ENCODE data around the gene MYO1D.

Gene MYO1D

DNA sequence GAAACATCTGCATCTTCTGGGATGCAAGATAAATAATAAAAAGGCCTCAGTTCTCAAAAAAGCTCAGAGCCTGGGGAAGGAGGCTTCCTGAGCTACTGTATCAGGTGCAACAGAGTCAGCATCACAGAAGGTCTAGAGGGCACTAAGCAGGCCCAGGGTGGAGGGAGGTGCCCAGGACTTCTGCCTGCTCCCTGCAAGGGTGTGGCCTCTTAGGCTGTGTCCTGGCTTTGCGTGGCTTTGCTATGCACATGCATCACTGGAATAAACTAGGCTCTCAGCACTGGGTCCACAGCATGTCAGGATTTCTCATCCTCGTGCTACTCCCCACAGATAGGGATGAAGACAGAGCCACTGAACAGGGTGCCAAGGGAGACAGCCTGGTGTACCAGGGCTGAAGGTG lies 364.6 kb downstream of the MYO1D start:
- no peak for DNase-seq (ENCODE audit: low read depth, low spot score)

DNA sequence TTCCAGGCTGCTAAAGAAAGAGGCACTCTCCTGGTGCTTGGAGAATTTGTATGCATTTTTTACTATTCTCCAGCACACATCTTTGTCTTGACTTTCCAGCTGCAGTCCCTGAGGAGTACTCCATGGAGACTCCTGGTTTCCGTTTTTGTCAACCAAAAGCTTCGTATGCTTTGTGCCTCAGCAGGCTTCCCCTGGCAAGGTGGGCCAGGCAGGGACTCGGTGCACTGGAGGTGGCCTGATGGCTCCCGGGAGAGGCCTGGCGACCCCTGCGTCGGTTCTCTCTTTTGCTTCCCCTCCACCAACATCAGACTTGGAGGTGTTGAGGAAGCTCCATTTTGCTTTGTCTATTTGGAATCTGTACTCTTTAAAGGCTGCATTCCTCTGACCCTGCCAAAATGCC lies 366.5 kb downstream of the MYO1D start:
- no peak for DNase-seq (ENCODE audit: low read depth, low spot score)

DNA sequence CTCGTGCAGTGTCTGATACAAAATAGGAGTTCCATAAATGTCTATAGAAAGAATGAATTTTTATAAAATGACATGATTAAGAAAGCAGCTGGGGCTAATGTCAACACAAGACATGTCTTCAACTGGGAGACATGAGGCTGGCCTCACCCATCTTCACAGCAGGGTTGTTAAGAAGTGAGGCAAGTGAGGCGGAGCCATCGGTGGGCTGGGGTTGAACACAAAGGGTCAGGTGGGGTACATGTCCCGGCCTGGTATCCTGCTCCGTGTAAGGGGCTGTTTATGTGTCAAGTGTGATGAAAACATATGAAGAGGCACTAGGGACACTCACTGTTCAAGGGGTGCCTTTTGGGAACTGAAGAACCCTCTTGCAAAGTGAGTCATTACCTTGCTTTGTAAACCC lies 368.0 kb downstream of the MYO1D start:
- DNase-seq (ENCODE audit: low read depth, low spot score) = no peak

DNA sequence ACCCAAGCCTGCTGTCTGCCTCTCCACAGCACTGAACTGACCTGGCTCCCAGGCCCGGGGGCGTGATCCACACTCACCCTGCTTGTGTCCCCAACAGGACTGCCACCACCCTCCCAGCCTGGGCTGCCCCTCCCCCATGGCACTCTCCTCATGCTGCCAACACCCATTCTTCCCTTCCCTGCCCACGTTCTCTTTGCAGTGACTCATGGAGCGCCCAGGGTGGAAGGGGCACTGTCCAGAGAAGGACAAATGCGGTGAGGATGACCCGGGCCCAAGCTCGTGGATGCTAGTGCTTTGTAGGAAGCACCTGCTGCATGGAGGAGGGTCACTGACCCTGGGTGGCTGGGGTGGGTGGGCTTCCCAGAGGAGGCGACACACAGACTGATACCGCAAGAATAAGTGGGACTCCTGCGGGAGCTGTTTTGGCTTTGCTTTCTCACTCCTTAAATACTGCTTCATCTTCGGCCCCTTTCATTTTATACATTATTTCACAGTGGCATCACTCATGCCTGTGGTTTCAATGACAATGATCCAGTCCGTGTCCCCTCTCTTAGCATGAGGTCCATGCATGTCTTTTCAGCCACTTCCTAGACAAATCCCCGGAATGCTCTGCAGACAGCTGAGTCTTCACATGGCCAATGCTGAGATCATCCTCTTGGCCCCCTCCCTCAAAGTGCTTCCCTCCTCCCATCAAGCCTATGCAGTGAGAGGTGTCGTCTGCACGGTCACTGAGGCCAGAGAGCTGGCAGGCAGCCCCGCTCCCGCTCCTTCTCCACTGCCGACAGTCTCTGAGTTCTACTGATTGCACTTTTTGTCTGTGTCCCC lies 372.5 kb downstream of the MYO1D start:
- DNase-seq (ENCODE audit: low read depth, low spot score) = no peak

DNA sequence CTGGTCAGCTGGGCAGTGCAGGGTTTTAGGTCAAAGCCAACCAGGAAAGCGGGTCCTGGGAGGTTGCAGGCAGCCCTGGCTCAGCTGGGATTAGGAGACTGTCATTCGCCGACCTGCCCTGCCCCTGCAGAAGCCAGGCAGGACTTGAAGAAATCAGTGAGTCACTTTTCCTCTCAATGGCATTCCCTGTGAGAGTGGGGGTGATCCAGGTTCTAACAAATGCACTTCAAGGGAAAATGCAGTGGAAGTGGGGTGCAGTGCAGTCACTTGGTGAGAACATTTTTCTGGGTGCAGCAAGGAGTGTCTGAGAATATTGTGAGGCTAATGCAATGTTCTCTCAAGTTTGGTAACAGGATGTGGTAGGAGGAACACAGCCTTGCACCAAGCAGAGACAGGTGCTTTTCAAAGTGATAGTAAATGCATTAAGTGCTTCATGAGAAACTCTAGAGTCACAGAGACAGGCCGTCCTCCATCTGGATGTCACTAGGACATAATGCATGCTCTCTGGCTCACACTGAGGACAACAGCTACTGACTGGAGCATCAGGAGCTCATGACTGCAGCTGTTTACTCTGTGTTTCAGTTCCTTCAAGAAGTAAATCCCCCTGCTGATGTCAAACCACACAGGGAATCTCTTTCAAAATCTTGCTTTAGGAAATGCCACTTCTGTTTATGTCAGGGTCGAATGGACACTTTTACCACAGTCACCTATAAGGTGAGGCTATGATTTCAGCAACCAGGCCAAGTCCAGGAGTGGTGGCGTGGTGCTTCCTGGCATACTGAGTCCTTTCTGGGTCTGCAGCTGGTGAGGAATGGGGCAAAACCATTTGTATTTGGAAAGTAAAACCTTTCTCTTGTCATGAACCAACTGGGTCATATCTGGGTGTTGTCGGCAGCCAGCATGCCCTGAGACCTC lies 373.4 kb downstream of the MYO1D start:
- DNase-seq (ENCODE audit: low read depth, low spot score) = no peak

DNA sequence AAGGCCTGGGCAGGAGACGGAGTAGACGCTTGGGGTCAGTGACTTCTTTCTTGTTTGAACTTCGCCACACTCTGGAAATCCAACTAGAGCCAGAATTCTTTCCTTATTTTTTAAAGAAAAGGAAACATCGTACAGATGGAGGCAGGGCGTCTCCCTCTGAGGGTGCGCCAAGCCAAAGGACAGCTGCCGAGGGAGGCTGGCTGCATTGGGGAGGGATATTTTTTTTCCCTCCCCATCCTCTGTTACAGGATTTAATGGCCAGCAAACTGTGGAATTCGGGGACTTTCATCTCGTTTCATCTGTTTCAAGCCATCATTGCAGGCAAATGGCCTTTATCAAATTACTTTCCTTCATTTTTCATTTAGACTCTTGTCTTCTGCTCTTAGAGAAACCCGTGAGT lies 374.2 kb downstream of the MYO1D start:
- DNase-seq (ENCODE audit: low read depth, low spot score) = no peak

DNA sequence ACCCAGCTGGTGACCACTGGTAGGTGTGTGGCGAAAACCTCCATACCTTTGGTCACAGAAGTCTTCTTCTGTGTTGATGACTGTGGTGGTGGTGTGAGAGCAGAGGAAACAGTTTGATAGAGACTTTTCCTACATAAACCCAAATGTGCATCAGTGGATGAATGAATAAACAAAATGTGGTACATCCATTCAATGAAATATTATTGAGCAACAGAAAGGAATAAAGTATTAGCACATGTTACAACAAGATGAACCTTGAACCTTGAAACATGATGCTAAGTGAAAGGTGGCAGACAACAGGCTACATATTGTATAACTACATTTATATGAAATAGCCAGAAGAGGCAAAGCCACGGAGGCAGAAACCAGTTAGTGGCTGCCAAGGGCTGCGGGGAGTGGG lies 374.9 kb downstream of the MYO1D start:
- no peak for DNase-seq (ENCODE audit: low read depth, low spot score)

DNA sequence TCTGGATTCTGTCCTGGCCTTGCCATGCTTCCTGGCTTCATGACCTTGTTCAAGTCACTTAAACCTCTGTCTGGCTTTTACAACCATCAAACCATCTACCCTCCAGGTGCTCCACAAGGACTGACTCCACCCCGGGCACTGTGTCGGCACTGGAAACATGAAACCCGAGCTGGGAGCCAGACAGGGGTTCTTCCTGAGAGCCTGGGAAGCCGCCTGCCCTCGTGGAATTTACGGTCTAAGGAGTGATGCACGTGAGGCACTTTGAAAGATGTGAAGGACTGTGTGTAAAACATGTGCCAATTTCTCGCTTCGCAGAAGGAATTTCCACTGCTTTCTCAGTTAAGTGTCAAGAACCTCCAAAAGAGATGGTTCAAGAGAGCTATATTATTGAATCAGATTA lies 378.5 kb downstream of the MYO1D start:
- DNase-seq (ENCODE audit: low read depth, low spot score) = no peak

DNA sequence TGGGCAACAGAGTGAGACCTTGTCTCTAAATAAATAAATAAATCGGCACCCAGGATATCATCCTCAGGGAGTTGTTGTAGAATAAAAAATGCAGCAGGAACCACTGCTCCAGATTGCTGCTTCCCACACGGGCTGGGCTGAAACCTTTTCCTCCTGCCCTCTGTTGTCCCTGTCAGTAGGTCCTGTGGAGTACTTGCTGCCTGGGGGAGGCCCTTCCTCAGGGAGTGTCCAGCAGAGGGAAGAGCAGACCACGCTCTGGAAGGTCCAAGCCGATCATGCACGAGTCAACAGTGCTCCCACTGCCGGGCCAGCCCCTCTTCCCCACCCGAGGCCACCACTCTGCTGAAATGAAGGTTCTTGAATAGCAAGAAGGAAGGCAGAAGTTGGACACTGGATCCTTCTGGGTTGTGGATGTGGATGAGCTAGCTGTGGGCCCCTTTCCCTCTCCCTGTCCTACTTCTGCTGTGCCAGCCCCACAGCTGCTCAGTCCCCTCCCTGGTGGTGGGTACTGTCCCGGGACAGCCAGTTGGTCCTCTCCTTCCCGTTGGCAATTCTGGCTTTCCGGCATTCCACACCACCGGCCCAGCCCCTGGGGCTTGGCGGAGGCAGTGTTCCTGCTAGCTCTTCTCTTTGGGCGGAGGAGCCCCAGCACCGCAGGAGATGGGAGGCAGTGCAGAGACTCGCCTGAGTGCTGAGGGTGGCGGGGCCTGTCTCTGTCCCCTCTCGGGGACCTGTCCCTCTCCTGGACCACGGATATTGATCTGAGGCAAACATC lies 379.3 kb downstream of the MYO1D start:
- no peak for DNase-seq (ENCODE audit: low read depth, low spot score)

DNA sequence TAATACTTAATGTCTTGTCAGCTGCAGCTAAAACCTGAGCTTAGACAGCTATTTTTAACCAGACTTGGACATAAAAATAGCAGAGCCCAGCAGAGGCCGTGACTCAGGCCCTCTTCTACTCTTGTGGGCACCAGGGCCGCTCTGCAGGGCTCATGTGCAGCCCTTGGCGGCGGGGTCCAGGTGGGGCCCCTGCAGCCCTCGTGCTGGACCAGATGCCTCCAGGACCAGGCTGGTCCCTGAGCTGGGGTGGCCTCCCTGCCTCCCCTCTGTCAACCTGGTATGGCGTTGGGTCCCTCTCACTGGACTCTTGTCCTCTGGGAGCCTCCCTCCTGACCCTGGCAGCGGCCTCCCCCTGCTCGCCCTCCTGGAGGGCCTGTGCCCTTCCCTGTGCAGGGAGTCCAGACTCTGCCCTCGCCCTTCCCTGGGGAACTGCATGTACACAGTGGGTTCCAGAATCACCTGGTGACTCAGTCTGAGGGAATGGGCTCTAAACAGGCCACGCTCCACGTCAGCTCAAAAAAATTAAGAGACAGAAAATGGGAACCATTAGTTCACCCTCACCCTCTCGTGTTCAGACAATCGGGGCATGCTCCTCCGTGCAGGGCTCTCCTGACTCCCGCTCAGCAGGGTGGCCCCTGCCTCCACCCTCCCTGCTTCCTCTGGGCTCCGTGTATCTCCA lies 380.4 kb downstream of the MYO1D start:
- no peak for DNase-seq (ENCODE audit: low read depth, low spot score)

DNA sequence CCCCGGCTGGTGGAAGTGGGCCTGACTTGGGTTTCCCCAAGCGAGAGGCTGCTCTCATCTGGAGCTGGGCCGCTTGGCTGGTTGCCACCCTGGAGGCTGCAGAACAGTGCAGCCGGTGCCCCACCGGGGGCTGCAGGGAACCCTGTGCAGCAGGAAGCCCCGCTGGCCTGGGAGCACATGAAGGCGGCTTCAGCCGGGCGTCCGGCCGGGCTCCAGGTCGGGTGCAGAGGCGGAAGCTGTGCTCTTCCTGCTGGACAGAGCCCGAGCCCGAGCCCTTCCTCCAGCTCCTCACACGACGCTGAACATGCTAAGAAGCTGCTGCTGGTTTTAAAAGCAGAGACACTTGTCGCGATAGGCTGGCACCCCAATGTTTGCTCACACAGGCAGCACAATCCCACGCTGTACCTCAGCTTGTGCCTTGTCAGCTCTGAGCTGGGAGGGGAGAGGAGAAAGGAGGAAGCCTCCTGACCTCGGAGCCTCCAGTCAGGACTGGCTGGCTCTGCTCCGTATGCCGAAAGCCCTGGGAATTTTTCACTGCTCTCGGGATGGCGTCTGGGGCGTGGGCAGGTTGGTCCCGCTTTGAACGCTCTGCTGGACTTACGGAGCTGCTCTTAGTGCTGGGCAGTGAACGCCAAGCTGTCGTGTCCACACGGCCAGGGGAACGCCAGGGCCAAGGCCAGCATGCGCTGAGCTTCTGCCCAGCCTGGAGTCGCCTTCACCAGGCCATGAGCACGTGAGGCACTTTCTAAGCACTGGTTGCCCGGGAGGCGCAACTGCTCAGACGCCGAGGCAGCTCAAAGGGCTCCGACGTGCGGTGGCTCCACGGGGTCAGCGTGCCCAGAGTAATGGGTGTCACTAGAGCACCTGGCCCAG lies 381.3 kb downstream of the MYO1D start:
- DNase-seq (ENCODE audit: low read depth, low spot score) = no peak

DNA sequence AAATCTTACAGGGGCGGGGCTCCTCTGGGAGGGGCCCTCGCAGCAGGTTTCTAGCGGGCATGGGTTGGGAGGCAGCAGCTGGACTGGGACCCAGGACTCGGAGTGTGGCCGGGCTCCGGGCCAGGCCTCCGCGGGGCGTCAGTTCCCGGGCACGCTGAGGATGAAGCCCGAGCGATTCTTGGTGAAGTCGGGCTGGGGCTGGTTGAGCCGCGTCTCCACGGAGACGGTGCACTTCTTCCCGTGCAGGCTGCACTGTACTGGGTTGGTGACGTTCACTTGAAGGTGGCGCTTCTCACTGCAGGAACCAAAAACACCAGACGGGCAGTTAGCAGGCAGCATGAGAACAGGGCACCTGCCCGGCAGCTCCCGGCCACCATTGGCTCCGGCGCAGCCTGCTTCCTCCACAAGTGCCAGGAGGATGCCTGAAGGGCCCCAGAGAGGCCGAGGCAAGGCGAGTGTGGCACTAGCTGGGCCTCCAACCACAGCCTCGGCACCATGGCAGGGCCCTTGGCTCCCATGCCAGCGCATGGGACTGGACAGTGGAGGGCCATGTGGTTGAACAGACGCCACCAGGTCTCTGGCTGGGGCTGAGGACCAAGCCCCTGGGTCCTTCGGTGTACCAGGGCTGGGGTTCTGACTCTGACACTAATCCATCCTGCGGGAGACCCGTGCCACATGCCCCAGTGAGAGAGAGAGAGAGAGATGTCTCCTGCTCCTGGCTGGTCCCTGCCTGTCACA lies 382.1 kb downstream of the MYO1D start:
- DNase-seq (ENCODE audit: low read depth, low spot score) = no peak

DNA sequence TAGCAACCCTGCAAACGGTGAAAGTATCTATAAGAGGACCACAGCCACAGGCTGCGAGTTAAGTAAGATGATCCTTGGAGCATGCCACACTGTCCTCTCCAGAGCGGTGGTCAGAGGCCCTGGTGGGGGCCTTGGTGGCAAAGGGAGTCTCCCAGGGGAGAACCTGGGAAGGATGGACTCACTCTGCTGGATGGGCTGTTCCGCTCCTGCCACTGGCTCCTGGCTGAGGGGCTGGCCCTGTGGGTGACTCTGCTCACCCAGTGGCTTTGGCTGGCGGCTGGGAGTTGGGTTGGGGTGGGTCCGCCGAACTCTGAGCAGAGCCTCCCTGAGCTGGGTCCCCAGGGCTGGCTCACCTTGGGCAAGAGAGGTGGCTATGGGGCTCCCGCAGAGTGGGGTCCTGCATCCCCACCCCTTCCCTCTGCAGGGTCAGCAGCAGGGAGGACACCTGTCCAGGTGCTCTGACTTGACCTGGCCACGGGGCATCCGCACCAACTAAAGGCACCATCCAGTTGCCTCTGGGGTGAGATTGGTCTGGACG lies 382.9 kb downstream of the MYO1D start:
- DNase-seq (ENCODE audit: low read depth, low spot score) = no peak

DNA sequence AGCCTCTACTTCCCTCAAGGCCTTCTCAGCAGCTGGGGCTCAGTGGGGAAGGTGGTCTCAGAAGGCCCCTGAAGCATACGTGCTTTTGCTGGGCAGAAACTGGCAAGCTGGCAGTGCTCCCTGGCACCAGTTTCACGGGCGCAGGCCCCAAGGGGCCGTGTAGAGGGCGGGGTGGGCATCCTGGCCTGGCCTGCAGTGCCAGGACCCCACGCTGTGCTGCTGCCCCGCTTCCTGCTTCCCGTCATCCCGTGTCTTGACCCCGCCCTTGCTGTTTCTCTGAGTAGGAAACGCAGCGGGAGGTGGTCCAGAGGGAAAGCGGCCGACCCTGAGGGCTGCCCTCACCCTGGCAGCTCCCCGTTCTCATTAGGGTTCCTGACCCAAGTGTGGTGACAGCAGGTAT lies 383.4 kb downstream of the MYO1D start:
- DNase-seq (ENCODE audit: low read depth, low spot score) = no peak

DNA sequence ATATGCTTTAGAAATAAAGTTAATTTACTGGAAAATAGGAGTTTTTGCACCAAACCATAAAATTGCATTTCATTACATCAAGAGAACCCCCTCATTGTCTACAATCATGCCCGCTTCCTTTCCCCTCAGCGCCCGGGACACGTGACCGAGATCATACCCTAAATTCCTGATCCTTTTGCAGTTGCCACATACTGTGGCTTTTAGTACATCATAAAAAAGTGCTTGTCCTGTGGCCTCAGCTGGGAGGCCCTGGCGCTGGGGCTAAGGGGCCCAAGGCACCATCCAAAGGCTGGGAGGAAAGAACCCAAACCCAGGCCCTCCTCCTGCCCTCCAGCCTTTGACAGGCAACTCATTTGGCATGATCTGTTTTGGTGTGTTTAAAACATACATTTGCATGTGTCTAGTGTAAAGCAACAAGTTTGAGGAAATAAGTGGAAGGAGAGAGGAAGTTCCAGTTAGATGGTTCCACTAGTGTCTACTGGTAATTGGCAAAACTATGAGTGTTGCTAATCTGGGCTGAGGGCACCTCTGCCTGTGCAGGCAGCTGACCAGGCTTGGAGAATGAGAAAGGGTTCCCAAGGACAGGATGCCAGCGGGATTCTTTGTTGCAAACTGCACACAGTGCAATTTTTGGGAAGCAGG lies 384.2 kb downstream of the MYO1D start:
- no peak for DNase-seq (ENCODE audit: low read depth, low spot score)

DNA sequence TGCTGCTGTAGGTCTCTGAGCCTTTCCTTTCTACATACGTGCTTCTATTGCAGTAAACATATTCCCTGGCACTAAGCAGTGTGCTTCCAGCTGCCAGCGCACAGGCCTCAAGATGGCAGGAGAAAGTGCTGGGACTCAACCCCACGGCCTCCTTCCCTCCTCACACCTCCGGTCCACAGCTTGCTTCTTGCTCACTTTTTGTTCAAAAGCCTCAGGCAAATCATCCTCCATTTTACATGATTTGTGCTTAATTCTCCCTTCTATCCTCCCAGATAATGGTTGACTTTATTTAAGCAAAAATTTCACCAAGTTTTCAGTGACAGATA lies 384.7 kb downstream of the MYO1D start:
- DNase-seq (ENCODE audit: low read depth, low spot score) = no peak

DNA sequence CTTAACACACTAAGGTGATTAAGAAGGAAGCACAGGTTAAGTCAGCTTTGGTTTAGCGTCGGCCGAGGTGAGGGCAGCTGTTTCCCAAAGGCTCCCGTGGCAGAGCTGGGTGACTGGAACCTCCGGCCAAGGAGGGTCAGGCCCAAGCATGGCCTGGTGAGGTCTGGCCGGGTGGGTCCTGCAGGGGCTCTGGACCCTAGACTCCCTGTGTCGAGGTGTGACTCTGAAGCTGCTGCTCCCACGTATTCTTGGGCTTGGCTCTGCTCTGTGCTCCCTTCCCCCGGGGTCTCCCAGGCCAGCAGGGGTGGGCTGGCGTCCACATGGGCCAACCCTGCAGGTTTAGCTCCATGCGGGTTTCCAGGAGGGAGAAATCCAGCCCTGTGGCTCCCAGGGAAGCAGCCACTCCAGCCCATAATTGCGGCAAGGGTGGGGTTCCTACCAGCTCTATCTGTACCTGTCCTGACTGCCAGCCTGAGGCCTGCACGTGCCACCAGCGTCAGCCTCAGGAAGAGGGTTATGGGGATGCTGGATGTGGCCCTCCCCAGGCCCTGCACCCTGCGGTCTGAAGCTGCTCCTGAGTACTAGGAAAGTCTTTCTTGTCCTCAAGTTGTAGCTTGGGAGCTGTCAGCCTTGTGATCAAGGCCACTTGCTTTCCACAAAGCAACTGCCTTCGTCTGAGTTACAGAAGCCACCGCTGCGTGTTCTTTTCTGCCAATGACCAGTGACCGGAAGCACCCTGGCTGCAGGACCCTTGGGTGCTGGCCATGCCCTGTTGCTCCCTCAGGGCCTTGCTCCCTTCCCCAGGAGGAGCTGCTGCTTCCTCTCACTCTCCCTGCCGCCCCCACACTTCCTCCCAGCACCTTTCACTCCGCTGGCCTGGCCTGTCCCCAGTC lies 385.3 kb downstream of the MYO1D start:
- DNase-seq (ENCODE audit: low read depth, low spot score) = no peak

DNA sequence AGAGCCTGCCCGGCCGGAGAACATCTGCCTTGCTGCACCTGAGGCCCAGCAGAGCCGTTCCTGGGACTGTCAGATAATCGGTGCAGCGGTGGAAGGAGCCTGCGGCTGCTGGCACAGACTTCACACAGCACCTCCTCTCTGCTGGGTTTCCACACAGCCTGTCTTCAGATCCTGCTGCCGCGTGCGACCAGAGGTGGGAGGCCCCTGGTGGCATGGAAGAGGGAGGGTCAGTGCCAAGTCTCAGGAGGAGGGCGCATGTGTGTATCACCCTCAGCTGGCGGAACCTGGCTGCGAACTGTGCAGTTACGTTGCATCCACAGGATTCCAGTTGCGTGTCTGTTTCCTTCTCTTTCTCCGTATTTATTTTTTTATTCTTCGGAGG lies 386.8 kb downstream of the MYO1D start:
- no peak for DNase-seq (ENCODE audit: low read depth, low spot score)
